Activated naive CD4-positive, alpha-beta T cell treated with anti-CD3 and anti-CD28 coated beads, Interleukin-2, amount 10 ng/mL, durations not matched to agents 7 days and 5 days (primary cell): Measurements from ENCODE around the gene IMPG1.

Experiments
- CTCF ChIA-PET: fragments of 350-600 bp; sonication (Branson Sonifier 250); formaldehyde crosslinking; loops from one replicate; lab custom pipeline; 2021; ENCODE audit warnings: antibody characterized with exemption; lab: Charles Lee
- DNase-seq: peaks from one replicate; pipeline ENCODE4 v3.0.0-alpha.2; 2020
- H3K27ac Mint-ChIP-seq: one replicate; pipeline ENCODE4 v1.8.0; 2021; ENCODE audit warnings: mild to moderate bottlenecking, moderate library complexity, mixed read lengths
- H3K27me3 Mint-ChIP-seq: one replicate; pipeline ENCODE4 v1.8.0; 2021; ENCODE audit warnings: mild to moderate bottlenecking, mixed read lengths
- H3K36me3 Mint-ChIP-seq: one replicate; pipeline ENCODE4 v1.8.0; 2021; ENCODE audit warnings: mixed read lengths
- H3K4me1 Mint-ChIP-seq: one replicate; pipeline ENCODE4 v1.8.0; 2021; ENCODE audit warnings: mixed read lengths
- H3K4me3 Mint-ChIP-seq: one replicate; pipeline ENCODE4 v1.8.0; 2021; ENCODE audit warnings: mild to moderate bottlenecking, moderate library complexity, mixed read lengths
- H3K9me3 Mint-ChIP-seq: one replicate; pipeline ENCODE4 v1.8.0; 2021; ENCODE audit warnings: mixed read lengths

Gene IMPG1

DNA sequence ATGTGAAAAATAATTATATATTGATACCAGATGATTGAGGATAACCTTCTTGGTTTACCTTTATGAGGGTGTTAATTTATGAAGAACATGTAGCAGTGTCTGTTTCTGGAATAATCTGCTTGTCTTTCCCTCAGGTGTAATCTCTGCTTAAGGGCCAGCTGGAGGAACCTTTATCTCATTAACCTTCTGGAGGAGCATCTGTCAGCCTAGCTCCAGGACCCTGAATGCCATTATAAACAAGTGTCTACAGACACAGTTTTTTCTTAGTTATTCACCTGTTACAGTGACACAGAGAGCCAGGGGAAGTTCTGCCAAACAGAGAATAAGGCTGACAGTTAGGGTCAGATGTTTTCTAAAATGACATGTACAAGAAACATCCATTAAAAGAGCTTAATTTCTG lies at the start of gene IMPG1:
Gene IMPG1 (minus strand): TSS at position 101 of the 400 bp plus-strand sequence. CDS start 174 bp downstream, outside the sequence.
- no peak within 1 kb of the TSS for H3K27ac Mint-ChIP-seq
- CTCF ChIA-PET = no interaction called here
- no peaks in the 10 kb centered on the region for H3K36me3 Mint-ChIP-seq
- no peak for DNase-seq
- no peaks in the 10 kb centered on the region for H3K9me3 Mint-ChIP-seq
- H3K4me1 Mint-ChIP-seq = no peaks in the 10 kb centered on the region
- H3K4me3 Mint-ChIP-seq = no peak within 1 kb of the TSS
- H3K27me3 Mint-ChIP-seq = no peaks in the 10 kb centered on the region

GRCh38 chr6:76120302-76120701 lies 47.8 kb upstream of the IMPG1 start:
- no peak overlapping the region for H3K27ac Mint-ChIP-seq
- CTCF ChIA-PET = no interaction called here
- no peaks in the 10 kb centered on the region for H3K4me1 Mint-ChIP-seq
- H3K9me3 Mint-ChIP-seq = peaks cover 13% of the 10 kb centered on the region
- H3K4me3 Mint-ChIP-seq = no peak overlapping the region
- no peaks in the 10 kb centered on the region for H3K36me3 Mint-ChIP-seq
- no peak for DNase-seq
- H3K27me3 Mint-ChIP-seq = no peaks in the 10 kb centered on the region

DNA sequence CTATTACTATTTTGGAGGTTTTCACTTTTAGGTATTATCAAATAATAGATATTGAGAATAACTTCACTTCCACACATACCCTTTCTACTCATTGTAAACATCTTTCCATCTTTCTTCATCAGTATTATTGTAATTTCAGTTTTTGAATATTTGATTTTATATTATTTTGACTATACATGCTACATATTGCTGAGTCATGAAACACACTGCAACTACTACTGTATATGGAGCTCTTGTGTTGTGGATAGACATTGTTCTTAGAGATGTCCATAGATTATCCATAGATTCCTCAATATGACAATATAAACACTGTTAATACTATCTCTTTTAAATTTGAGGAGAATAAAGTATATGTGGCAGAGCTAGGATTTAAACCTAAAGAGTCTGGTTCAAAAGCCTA lies 819 bp upstream of the IMPG1 start:
- H3K36me3 Mint-ChIP-seq = no peaks in the 10 kb centered on the region
- CTCF ChIA-PET = no interaction called here

DNA sequence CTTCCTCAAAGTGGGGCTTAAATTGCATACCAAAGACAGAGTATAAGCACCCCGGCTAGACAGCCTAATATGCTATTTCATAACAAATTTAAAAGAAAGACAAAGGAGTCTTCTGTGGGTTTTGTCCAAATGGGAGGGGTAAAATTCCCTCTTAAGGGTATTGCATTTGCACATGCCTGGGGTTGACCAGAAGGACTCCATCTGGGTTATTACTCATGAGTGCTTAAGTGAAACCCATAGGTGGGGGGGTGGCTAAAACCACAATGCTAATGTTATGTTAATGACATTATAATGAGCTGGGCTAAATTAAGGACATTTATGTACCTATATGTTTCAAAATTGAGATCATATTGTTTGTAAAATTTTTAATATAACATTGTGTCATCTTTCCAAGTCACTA lies 15.0 kb downstream of the IMPG1 start:
- H3K36me3 Mint-ChIP-seq = no peaks in the 10 kb centered on the region
- H3K27me3 Mint-ChIP-seq = no peaks in the 10 kb centered on the region
- H3K9me3 Mint-ChIP-seq = no peaks in the 10 kb centered on the region
- CTCF ChIA-PET = no interaction called here
- no peak for DNase-seq
- no peak overlapping the region for H3K27ac Mint-ChIP-seq
- H3K4me3 Mint-ChIP-seq = no peak overlapping the region
- no peaks in the 10 kb centered on the region for H3K4me1 Mint-ChIP-seq

More for the DNA sequence above, 819 bp upstream of the IMPG1 start:
- DNase-seq = no peak
- no peak overlapping the region for H3K27ac Mint-ChIP-seq
- H3K9me3 Mint-ChIP-seq = no peaks in the 10 kb centered on the region
- H3K27me3 Mint-ChIP-seq = no peaks in the 10 kb centered on the region
- no peak overlapping the region for H3K4me3 Mint-ChIP-seq
- no peaks in the 10 kb centered on the region for H3K4me1 Mint-ChIP-seq

- H3K4me3 Mint-ChIP-seq = no peak overlapping the region
- no peaks in the 10 kb centered on the region for H3K27me3 Mint-ChIP-seq
- H3K27ac Mint-ChIP-seq = no peak overlapping the region
- no peak for DNase-seq
- CTCF ChIA-PET = no interaction called here
- H3K4me1 Mint-ChIP-seq = no peaks in the 10 kb centered on the region
- H3K36me3 Mint-ChIP-seq = no peaks in the 10 kb centered on the region
- H3K9me3 Mint-ChIP-seq = peaks cover 4% of the 10 kb centered on the region
Observed at GRCh38 chr6:76052314-76052713, 20.1 kb downstream of the IMPG1 start.

DNA sequence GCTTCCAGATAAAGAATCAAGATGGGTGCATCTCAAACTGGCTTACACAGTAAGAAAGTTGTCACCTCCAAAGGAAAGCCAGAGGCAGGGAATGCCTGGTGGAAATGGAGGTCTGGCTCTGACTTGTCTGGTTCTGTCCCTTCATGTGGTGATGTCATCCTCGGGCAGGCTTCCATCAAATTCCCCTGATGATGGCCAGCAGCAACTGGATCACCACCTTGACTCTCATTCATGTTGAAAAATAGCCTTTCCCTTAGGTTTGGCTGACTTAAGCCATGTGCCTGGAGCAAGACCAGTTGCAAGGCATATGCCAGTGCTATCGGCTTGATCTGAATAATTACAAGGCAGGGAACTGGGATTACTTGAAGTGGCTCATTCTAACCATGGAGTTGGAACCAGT lies 28.8 kb downstream of the IMPG1 start:
- Mint-ChIP-seq H3K4me3 (no peak overlapping the region), H3K9me3 (peaks cover 3% of the 10 kb centered on the region), H3K4me1 (no peaks in the 10 kb centered on the region), H3K36me3 (no peaks in the 10 kb centered on the region), H3K27ac (no peak overlapping the region), H3K27me3 (no peaks in the 10 kb centered on the region)
- no peak for DNase-seq
- CTCF ChIA-PET = no interaction called here

GRCh38 chr6:76035713-76036112 lies 36.7 kb downstream of the IMPG1 start:
- peaks cover 2% of the 10 kb centered on the region for H3K9me3 Mint-ChIP-seq
- no peak overlapping the region for H3K4me3 Mint-ChIP-seq
- no peaks in the 10 kb centered on the region for H3K4me1 Mint-ChIP-seq
- H3K36me3 Mint-ChIP-seq = no peaks in the 10 kb centered on the region
- CTCF ChIA-PET = no interaction called here
- H3K27ac Mint-ChIP-seq = no peak overlapping the region
- no peak for DNase-seq
- H3K27me3 Mint-ChIP-seq = no peaks in the 10 kb centered on the region

GRCh38 chr6:76026101-76026500 lies 46.4 kb downstream of the IMPG1 start:
- DNase-seq = no peak
- H3K36me3 Mint-ChIP-seq = no peaks in the 10 kb centered on the region
- no peak overlapping the region for H3K4me3 Mint-ChIP-seq
- H3K27me3 Mint-ChIP-seq = no peaks in the 10 kb centered on the region
- H3K4me1 Mint-ChIP-seq = no peaks in the 10 kb centered on the region
- CTCF ChIA-PET = no interaction called here
- H3K27ac Mint-ChIP-seq = no peak overlapping the region
- peaks cover 26% of the 10 kb centered on the region for H3K9me3 Mint-ChIP-seq

GRCh38 chr6:76014626-76015530 lies 57.6 kb downstream of the IMPG1 start:
- Mint-ChIP-seq H3K27me3 (no peaks in the 10 kb centered on the region), H3K4me1 (no peaks in the 10 kb centered on the region), H3K27ac (no peak overlapping the region), H3K4me3 (no peak overlapping the region), H3K36me3 (no peaks in the 10 kb centered on the region), H3K9me3 (peaks cover 2% of the 10 kb centered on the region)
- CTCF ChIA-PET = no interaction called here
- DNase-seq = no peak

DNA sequence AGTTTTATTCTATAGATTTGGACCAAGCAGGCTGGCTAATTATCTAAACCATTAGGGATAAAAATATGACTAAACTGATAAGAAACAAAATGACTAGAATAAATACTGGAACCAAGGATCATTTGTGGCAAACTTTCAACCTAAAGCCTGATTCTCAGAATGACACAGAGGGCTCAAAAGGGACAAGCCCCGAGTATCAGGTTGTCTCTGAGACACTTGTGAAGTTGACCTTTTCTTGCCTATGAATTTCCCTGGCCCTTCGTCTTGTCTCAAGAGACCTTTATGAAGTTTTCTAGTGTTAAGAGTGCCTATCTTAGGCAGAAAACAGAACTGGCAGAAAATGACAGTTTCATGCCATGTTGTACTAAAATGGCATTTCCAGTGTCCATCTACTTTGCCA lies 68.3 kb downstream of the IMPG1 start:
- no peak for DNase-seq
- Mint-ChIP-seq H3K4me1 (no peaks in the 10 kb centered on the region), H3K27me3 (no peaks in the 10 kb centered on the region), H3K36me3 (no peaks in the 10 kb centered on the region), H3K4me3 (no peak overlapping the region), H3K9me3 (no peaks in the 10 kb centered on the region), H3K27ac (no peak overlapping the region)
- CTCF ChIA-PET = no interaction called here

DNA sequence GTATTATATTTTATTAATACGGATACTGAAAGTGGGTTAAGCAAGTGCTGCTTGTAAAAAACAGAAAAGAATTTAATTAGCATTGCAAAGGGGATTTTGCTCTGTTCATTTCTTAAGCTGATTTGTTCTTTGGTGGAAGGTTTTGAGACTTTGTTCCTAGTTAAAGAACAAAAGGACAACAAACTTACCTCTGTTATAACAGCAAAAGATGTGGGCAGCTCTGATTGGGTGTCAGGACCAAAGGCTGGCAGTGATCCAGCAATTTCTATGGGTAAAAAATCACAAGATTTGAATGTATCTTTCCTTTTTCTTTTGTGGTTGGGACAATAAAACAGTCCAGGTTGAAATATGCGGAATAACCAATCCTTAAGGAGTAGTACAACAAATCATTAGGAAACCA lies 68.8 kb downstream of the IMPG1 start:
- H3K4me3 Mint-ChIP-seq = no peak overlapping the region
- no peak for DNase-seq

GRCh38 chr6:76003113-76003512 lies 69.3 kb downstream of the IMPG1 start:
- no peak overlapping the region for H3K4me3 Mint-ChIP-seq
- no peaks in the 10 kb centered on the region for H3K36me3 Mint-ChIP-seq
- no peak for DNase-seq
- H3K9me3 Mint-ChIP-seq = no peaks in the 10 kb centered on the region
- no peaks in the 10 kb centered on the region for H3K27me3 Mint-ChIP-seq
- CTCF ChIA-PET = no interaction called here
- H3K4me1 Mint-ChIP-seq = no peaks in the 10 kb centered on the region
- H3K27ac Mint-ChIP-seq = no peak overlapping the region

More for the DNA sequence above, 68.8 kb downstream of the IMPG1 start:
- Mint-ChIP-seq H3K27ac (no peak overlapping the region), H3K9me3 (no peaks in the 10 kb centered on the region), H3K27me3 (no peaks in the 10 kb centered on the region), H3K4me1 (no peaks in the 10 kb centered on the region), H3K36me3 (no peaks in the 10 kb centered on the region)
- CTCF ChIA-PET = no interaction called here

DNA sequence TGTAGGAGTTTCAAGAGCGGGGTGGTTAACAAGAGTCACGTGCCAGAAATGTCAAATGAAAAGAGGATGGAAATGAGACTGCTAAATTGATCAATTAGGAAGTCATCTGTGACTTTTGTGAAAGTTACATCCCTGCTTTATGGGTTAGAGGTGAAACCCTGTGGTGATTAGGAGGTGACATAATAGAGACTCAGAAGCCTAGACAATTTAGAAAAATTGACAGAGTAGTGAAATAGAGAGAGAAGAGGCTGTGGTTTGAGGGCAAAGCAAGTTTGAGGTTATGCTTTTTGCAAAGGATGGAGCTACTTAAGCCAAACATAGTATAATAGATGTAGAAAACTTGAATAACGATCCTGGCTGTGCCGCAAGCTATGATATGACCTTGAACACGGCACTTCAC lies 71.8 kb downstream of the IMPG1 start:
- Mint-ChIP-seq H3K9me3 (no peaks in the 10 kb centered on the region), H3K4me1 (no peaks in the 10 kb centered on the region), H3K36me3 (no peaks in the 10 kb centered on the region), H3K27me3 (no peaks in the 10 kb centered on the region), H3K4me3 (no peak overlapping the region), H3K27ac (no peak overlapping the region)
- CTCF ChIA-PET = no interaction called here
- no peak for DNase-seq

GRCh38 chr6:75997696-75998095 lies 74.8 kb downstream of the IMPG1 start:
- CTCF ChIA-PET = no interaction called here
- Mint-ChIP-seq H3K9me3 (no peaks in the 10 kb centered on the region), H3K27me3 (no peaks in the 10 kb centered on the region), H3K27ac (no peak overlapping the region), H3K36me3 (no peaks in the 10 kb centered on the region), H3K4me1 (no peaks in the 10 kb centered on the region), H3K4me3 (no peak overlapping the region)
- DNase-seq = no peak
